ENCODE results near the gene NOTCH1. TPM values are rescaled to one million over a fixed set of nuclear protein-coding genes. Genes with fewer than 3 reads are reported as not detected.

Gene NOTCH1
- total RNA-seq, 1 donor from 2014 or later: 39.7 TPM

- no peak overlapping the region for H3K4me3 ChIP-seq (ENCODE audit: low read depth, low read length)
- TF ChIP-seq CTCF (conservative IDR thresholded peaks at IDR 0.05; ENCODE audit: low read depth, low read length): no peak
- DNase-seq (ENCODE audit: low read depth): no peak
These were observed 56.1 kb downstream of the NOTCH1 start for GRCh38 chr9:136489731-136490130.

- no peak overlapping the region for H3K4me3 ChIP-seq (ENCODE audit: low read depth, low read length)
- peak; percentile 96 for TF ChIP-seq CTCF (conservative IDR thresholded peaks at IDR 0.05; ENCODE audit: low read depth, low read length)
- no peak for DNase-seq (ENCODE audit: low read depth)
These were observed 57.3 kb downstream of the NOTCH1 start for GRCh38 chr9:136488247-136489214.

GRCh38 chr9:136487672-136488071 lies 58.2 kb downstream of the NOTCH1 start:
- TF ChIP-seq CTCF (conservative IDR thresholded peaks at IDR 0.05; ENCODE audit: low read depth, low read length): no peak
- no peak overlapping the region for H3K4me3 ChIP-seq (ENCODE audit: low read depth, low read length)
- DNase-seq (ENCODE audit: low read depth): no peak

- DNase-seq (ENCODE audit: low read depth): no peak
- no peak for TF ChIP-seq CTCF (conservative IDR thresholded peaks at IDR 0.05; ENCODE audit: low read depth, low read length)
- H3K4me3 ChIP-seq (ENCODE audit: low read depth, low read length): no peak overlapping the region
These were observed 58.8 kb downstream of the NOTCH1 start for GRCh38 chr9:136486823-136487620.

GRCh38 chr9:136486131-136486530 lies 59.7 kb downstream of the NOTCH1 start:
- no peak for DNase-seq (ENCODE audit: low read depth)
- no peak for TF ChIP-seq CTCF (conservative IDR thresholded peaks at IDR 0.05; ENCODE audit: low read depth, low read length)
- no peak overlapping the region for H3K4me3 ChIP-seq (ENCODE audit: low read depth, low read length)

- DNase-seq (ENCODE audit: low read depth): no peak
- peak overlapping the region; percentile 64 for H3K4me3 ChIP-seq (ENCODE audit: low read depth, low read length)
- TF ChIP-seq CTCF (conservative IDR thresholded peaks at IDR 0.05; ENCODE audit: low read depth, low read length): peak; percentile 80
These were observed 60.5 kb downstream of the NOTCH1 start for GRCh38 chr9:136485049-136486045.
